Measurements from ENCODE around the gene FCN1. TPM values are rescaled to one million over a fixed set of nuclear protein-coding genes. Genes with fewer than 3 reads are reported as not detected.

Gene FCN1
- polyA plus RNA-seq (2012; ENCODE audit: insufficient read length, low read depth): not detected

GRCh38 chr9:134917431-134918373 is at the start of gene FCN1:
Gene FCN1 (minus strand): TSS chr9:134917912. CDS start chr9:134917871, 41 bp downstream.
- TF ChIP-seq, protein P1, sequence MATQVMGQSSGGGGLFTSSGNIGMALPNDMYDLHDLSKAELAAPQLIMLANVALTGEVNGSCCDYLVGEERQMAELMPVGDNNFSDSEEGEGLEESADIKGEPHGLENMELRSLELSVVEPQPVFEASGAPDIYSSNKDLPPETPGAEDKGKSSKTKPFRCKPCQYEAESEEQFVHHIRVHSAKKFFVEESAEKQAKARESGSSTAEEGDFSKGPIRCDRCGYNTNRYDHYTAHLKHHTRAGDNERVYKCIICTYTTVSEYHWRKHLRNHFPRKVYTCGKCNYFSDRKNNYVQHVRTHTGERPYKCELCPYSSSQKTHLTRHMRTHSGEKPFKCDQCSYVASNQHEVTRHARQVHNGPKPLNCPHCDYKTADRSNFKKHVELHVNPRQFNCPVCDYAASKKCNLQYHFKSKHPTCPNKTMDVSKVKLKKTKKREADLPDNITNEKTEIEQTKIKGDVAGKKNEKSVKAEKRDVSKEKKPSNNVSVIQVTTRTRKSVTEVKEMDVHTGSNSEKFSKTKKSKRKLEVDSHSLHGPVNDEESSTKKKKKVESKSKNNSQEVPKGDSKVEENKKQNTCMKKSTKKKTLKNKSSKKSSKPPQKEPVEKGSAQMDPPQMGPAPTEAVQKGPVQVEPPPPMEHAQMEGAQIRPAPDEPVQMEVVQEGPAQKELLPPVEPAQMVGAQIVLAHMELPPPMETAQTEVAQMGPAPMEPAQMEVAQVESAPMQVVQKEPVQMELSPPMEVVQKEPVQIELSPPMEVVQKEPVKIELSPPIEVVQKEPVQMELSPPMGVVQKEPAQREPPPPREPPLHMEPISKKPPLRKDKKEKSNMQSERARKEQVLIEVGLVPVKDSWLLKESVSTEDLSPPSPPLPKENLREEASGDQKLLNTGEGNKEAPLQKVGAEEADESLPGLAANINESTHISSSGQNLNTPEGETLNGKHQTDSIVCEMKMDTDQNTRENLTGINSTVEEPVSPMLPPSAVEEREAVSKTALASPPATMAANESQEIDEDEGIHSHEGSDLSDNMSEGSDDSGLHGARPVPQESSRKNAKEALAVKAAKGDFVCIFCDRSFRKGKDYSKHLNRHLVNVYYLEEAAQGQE (IDR thresholded peaks at IDR 0.05; ENCODE audit: insufficient read depth in 1 of 2, low read depth in 2 of 2, low read length in 2 of 2): no peak
- TF ChIP-seq SIN3A (IDR thresholded peaks at IDR 0.05; ENCODE audit: borderline replicate concordance, insufficient read depth, low read length) (no peak), FOXP2 (optimal IDR thresholded peaks at IDR 0.05; ENCODE audit: borderline replicate concordance, extremely low read depth, extremely low read length, insufficient read depth) (no peak)

- no peak for TF ChIP-seq FOXP2 (optimal IDR thresholded peaks at IDR 0.05; ENCODE audit: borderline replicate concordance, extremely low read depth, extremely low read length, insufficient read depth)
- no peak for TF ChIP-seq TAF1 (IDR thresholded peaks at IDR 0.05; ENCODE audit: borderline replicate concordance, insufficient read depth, low read length)
- no peak for TF ChIP-seq SIN3A (IDR thresholded peaks at IDR 0.05; ENCODE audit: borderline replicate concordance, insufficient read depth, low read length)
- TF ChIP-seq POLR2AphosphoS5 (IDR thresholded peaks at IDR 0.05; ENCODE audit: low read depth, low read length): no peak
- TF ChIP-seq, protein P1 (IDR thresholded peaks at IDR 0.05; ENCODE audit: insufficient read depth in 1 of 2, low read depth in 2 of 2, low read length in 2 of 2): no peak
Observed at GRCh38 chr9:134966697-134967546, 49.2 kb upstream of the FCN1 start.

- TF ChIP-seq, protein P1 (IDR thresholded peaks at IDR 0.05; ENCODE audit: insufficient read depth in 1 of 2, low read depth in 2 of 2, low read length in 2 of 2): no peak
- TF ChIP-seq TAF1 (IDR thresholded peaks at IDR 0.05; ENCODE audit: borderline replicate concordance, insufficient read depth, low read length): no peak
- no peak for TF ChIP-seq POLR2AphosphoS5 (IDR thresholded peaks at IDR 0.05; ENCODE audit: low read depth, low read length)
- TF ChIP-seq SIN3A (IDR thresholded peaks at IDR 0.05; ENCODE audit: borderline replicate concordance, insufficient read depth, low read length): no peak
- TF ChIP-seq FOXP2 (optimal IDR thresholded peaks at IDR 0.05; ENCODE audit: borderline replicate concordance, extremely low read depth, extremely low read length, insufficient read depth): no peak
Observed at GRCh38 chr9:134966270-134966669, 48.6 kb upstream of the FCN1 start.

- TF ChIP-seq FOXP2 (optimal IDR thresholded peaks at IDR 0.05; ENCODE audit: borderline replicate concordance, extremely low read depth, extremely low read length, insufficient read depth) (no peak), POLR2AphosphoS5 (IDR thresholded peaks at IDR 0.05; ENCODE audit: low read depth, low read length) (no peak), TAF1 (IDR thresholded peaks at IDR 0.05; ENCODE audit: borderline replicate concordance, insufficient read depth, low read length) (no peak), SIN3A (IDR thresholded peaks at IDR 0.05; ENCODE audit: borderline replicate concordance, insufficient read depth, low read length) (no peak)
- TF ChIP-seq, protein P1 (IDR thresholded peaks at IDR 0.05; ENCODE audit: insufficient read depth in 1 of 2, low read depth in 2 of 2, low read length in 2 of 2): no peak
Observed at GRCh38 chr9:134965851-134966250, 48.1 kb upstream of the FCN1 start.

Measured in PFSK-1 (cell line).